ENCODE data around the gene CUBN.
A peak's percentile ranks its signal among the peaks of the same experiment; 100 is the strongest.

CUBN gene

GRCh38 chr10:16822726-16823360, 306.8 kb downstream of the CUBN start:
- DNase-seq (ENCODE audit: low read depth, low spot score): no peak

DNA sequence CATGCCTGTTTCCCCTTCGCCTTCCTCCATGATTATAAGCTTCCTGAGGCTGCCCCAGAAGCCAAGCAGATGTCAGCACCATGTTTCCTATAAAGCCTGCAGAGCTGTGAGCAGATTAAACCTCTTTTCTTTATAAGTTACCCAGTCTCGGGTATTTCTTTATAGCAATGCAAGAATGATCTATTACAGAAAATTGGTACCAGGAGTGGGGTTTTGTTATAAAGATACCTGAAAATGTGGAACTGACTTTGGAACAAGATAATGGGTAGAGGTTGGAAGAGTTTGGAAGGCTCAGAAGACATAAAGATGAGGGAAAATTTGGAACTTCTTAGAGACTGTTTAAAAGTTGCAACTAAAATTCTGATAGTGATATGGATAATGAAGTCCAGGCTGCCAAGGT, 307.6 kb downstream of the CUBN start:
- no peak for DNase-seq (ENCODE audit: low read depth, low spot score)

DNA sequence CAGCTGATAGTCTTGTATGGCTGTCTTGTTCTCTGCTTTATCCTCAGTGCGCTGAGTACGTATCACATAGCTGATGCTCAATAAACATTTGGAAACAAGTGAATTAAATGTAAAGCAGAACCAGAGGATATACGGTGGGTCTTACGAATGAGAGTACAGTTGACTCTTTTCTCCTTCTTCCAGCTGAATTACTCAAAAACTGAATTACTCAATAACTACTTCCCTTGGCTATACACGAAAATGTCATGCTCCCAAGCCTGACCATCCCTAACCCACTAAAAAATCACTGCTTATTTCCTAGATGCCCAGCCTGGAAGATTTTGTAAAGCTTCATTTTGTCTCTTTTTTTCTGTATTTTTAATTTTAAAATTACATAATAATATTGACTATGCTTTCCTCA, 309.2 kb downstream of the CUBN start:
- DNase-seq (ENCODE audit: low read depth, low spot score): no peak

DNA sequence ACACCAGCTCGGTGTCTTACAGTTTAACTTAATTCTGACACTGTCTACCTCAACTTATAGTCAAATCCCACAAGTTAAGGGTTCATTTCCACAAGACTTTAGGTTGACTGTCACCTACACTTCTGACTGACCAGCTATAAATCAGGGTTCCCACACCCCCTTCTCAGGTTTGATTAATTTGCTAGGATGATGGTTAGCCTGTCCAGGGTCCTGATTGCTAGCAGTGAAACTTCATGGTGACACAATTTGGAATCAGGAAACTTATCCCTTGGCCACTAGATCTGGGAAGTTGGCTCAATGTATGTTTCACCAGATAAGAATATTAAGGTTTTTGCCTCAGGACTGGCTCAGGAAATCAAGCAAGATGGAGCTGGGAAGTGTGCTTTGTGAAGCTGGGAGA, 309.6 kb downstream of the CUBN start:
- no peak for DNase-seq (ENCODE audit: low read depth, low spot score)

DNA sequence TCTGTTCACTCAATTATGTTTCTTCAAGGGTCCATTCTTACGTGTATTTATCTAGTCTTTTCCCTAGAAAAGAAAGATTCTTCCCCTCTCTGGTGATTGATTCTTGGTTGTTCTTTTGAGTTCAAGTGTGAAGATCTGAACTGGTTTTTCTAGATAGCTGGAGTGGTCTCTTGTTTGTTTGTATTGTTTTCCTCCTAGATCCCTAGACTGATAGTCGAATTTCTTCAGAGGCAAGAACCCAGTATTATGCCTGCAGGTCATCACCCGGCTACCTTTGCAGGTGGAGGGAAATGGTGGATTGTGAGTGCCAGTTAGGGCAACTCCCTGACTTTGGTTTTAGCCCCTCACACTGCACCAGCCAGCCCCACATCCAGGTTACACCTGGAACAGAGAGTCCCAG, 310.2 kb downstream of the CUBN start:
- no peak for DNase-seq (ENCODE audit: low read depth, low spot score)

DNA sequence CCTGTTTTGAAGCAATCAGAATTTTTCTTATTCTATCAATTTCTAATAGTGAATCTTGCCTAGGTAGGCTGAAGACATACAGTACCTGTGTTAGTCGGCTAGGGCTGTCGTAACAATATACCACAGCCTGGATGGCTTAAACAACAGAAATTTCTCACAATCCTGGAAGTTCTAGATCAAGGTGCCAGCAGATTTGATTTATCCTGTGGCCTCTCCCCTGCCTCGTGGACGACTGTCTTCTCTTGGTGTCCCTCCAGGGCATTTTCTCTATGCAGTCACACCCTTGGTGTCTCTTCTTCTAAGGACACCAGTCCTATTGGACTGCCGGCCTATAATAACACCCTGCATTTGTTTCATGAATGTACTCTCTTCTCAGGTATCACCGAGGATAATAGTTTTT, 310.6 kb downstream of the CUBN start:
- DNase-seq (ENCODE audit: low read depth, low spot score): no peak

GRCh38 chr10:16817125-16818019, 312.2 kb downstream of the CUBN start, which contains the start of gene RSU1:
Gene RSU1, minus strand, starts transcription at chr10:16817424. Its CDS starts 343 bp downstream, at chr10:16817081.
- DNase-seq (ENCODE audit: low read depth, low spot score): peak; percentile 97

DNA sequence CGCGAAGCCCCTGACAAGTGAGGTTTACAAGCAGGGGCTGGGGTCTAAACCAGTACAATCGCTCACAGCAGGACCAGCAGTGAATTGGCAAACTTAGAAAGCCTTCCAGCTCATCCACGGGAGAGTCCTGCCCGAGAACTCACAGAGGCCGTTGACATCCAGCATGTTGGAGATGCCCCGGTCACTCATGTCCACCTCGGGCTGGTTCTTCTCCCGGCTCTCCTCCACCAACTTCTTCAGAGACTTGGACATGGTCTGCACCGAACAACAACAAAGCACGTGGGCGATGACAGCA, 312.8 kb downstream of the CUBN start:
- no peak for DNase-seq (ENCODE audit: low read depth, low spot score)

DNA sequence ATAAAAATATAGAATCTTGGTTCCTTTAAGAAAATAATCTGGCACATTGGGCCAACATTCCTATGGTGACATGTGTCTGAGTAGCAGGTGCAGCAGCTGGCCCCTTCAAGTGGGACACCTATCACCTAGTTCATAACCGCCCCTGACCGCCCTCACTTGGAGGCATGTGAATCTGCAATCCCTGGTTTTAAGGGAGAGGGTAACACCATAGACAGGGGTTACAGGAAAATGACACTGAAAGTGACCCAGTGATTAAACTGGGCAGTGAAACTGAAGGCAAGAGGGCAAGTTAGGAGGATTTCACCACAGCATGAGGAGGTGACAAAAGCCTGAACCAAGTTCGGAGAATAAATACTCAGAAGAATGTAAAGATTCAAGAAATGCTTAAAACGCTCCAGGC, 313.4 kb downstream of the CUBN start:
- DNase-seq (ENCODE audit: low read depth, low spot score): no peak

DNA sequence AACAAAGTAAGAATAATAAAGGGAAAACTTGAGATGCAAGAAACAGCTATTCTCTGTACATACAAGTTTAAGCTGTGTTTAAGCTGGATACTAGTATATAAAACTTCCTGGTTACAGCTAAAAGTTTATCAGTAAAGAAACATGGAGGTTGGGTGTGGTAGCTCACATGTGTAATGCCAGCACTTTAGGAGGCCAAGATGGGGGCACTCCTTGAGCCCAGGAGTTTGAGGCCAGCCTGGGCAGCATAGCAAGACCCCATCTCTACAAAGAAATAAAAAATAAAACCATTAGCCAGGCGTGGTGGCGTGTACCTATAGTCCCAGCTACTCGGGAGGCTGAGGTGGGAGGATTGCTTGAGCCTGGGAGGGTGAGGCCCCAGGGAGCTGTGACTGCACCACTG, 315.6 kb downstream of the CUBN start:
- no peak for DNase-seq (ENCODE audit: low read depth, low spot score)

DNA sequence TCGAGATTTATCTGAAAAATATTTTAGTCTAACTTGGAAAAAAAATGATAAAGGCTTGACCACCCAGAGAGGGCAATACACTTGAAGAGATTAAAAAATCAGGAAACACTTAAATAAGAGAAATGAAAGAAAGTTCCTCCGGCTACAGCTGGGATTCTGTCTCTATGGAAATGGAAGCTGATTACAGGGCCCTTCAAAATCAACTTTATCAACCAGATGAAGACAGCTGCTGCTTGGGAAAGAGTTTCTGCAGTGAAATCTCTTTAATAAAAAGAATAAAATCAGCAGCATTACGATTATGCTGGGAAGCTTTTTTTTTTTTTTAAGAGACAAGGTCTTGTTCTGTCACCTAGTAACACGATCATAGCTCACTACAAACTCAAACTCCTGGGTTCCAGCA, 316.9 kb downstream of the CUBN start:
- no peak for DNase-seq (ENCODE audit: low read depth, low spot score)

GRCh38 chr10:16811765-16812164, 317.8 kb downstream of the CUBN start:
- DNase-seq (ENCODE audit: low read depth, low spot score): no peak

- DNase-seq (ENCODE audit: low read depth, low spot score): no peak
Measured at GRCh38 chr10:16811292-16811691, 318.3 kb downstream of the CUBN start.

DNA sequence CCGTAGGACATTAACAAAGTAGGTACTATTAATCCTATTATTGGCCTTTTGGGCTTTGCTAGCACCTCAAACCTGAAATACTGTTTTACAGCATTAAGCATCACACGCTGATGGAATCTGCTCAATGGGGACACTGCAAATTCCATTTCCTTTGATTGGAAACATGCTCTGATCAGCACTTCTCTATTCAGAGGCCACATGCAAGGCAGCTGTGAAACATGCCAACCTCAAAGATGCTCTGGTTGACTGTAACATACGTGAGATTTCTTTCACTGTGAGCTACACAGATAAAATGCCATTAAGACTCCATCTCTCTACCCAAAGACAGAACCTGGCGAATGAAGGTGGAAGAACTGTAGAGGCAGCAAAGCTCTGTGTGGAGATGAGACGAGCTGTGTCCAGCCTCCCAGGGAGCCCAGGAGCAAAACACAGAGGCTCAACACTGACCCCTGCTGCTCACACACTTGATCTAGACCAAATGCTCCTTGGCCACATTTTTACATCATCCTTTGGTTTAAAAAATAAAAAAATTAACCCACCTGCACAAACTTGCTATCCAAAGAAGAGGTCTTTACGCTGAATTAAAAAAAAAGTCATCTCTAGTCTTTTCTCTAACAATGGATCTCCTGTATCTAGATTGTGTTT, 320.4 kb downstream of the CUBN start:
- peak; percentile 35 for DNase-seq (ENCODE audit: low read depth, low spot score)

DNA sequence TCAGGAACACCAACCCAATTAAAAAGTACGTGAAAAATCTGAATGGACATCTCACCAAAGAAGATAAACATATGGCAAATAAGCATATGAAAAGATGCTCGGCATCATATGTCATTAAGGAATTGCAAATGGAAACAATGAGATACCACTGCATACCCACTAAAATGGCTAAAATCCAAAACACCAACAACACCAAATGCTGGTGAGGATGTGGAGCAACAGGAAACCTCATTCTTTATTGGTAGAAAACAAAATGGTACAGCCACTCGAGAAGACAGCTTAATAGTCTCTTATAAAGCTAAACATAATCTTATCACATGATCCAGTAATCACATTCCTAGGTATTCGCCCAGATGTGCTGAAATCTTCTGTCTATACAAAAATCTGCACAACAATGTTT, 325.5 kb downstream of the CUBN start:
- DNase-seq (ENCODE audit: low read depth, low spot score): no peak

GRCh38 chr10:16803464-16803863, 326.1 kb downstream of the CUBN start:
- DNase-seq (ENCODE audit: low read depth, low spot score): no peak

DNA sequence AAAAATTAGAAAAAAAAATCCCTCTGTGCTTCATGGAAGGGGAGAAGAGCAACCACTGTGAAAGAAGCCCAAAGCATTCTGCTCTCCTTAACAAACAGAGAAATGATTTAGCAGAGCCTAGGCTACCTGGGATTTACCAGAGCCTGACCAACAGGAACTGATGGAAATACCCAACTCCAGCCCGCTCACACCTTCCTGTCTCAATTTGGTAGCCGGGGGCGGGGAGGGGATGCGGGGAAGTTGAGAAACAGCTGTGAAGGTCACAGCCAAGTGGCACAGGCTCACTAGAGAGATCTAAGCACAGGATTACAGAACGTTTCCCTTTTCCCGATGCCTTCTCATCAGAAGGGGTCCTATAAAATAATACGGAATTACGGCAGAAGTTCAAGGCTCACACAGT, 330.0 kb downstream of the CUBN start:
- DNase-seq (ENCODE audit: low read depth, low spot score): no peak

DNA sequence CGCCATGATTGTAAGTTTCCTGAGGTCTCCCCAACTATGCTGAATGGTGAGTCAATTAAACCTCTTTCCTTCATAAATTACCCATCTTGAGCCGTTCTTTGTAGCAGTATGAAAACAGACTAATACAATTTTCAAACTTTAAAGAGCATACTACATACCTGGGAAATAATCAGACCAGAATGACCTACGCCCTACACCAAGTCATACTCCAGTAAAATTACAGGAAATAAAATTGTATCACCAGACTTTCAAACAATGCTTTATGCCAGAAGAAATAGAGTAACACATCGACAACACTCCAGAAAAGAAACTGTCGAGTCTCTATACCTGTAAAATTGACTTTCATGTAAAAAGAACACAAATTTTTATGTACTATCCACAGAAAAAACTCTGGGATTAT, 331.0 kb downstream of the CUBN start:
- DNase-seq (ENCODE audit: low read depth, low spot score): no peak

GRCh38 chr10:16795410-16796073, 334.1 kb downstream of the CUBN start:
- DNase-seq (ENCODE audit: low read depth, low spot score): no peak

DNA sequence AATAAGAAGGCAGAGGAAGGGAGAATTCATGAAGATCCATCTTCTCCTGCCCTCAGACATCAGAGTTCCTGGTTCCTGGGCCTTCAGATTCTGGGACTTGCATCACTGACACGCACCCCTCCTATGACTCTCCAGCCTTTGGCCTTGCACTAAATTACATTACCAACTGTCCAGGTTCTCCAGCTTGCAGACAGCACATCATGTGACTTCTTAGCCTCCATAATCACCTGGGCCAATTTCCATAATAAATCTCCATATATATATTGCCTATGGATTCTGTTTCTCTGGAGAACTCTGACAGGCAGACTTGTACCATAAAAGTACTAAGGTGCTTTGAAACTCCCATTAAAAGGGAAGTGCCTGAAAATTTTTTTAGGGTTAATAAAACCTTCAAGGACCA, 335.6 kb downstream of the CUBN start:
- no peak for DNase-seq (ENCODE audit: low read depth, low spot score)

DNA sequence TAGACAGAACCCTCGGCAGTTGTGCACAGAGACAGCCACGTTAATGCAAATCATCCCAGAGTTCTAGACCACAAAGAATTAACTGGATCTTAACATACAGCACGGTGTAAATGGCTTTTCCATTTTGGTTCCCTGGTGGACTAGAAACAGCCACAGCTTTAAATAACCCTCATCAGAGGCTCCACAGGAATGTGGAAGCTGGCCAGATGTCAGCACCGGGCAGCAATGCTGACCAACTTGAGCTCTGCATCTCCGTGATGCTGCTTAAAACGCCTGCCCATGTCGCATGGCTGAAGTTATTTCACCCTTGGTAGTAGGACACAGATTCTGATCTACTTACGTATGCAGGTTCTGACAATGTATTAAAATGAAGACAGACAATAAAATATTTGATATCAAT, 336.9 kb downstream of the CUBN start:
- no peak for DNase-seq (ENCODE audit: low read depth, low spot score)

DNA sequence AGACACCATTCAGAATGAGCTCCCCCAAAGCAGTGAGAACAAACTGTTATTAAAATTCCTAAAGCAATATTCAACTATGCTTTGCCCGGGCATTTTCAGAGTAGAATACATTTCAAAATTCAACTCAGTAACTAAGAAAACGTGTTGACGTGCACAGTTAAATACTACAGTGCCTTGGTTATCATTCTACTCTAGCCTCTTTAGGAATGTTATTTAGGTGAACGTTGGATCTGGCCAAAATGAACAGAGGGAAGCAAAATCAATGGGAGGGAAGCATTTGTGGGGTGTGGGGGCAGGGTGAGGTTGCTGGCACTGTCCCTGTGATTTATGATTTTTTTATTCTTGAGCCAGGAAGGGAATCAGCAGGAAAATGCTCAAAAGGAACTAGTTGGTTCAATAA, 339.8 kb downstream of the CUBN start:
- DNase-seq (ENCODE audit: low read depth, low spot score): no peak
